Measurements from ENCODE around the gene SUGP1.
"Not testable (repeated sequence)": the region's sequence is repeated elsewhere in the genome, so short reads cannot be mapped to it uniquely, and the experiment has no call there.

Gene SUGP1

GRCh38 chr19:19261350-19262189 is 58.7 kb downstream of the SUGP1 start:
- no peak for DNase-seq

- DNase-seq = no peak
These were observed 59.7 kb downstream of the SUGP1 start for GRCh38 chr19:19260417-19261214.

GRCh38 chr19:19259741-19260140 is 60.6 kb downstream of the SUGP1 start:
- DNase-seq = no peak

GRCh38 chr19:19258589-19259338 is 61.5 kb downstream of the SUGP1 start:
- DNase-seq = no peak

- DNase-seq = no peak
These were observed 62.3 kb downstream of the SUGP1 start for GRCh38 chr19:19257836-19258588.

GRCh38 chr19:19257137-19257536 is 63.2 kb downstream of the SUGP1 start:
- DNase-seq = no peak

- DNase-seq = no peak
These were observed 64.0 kb downstream of the SUGP1 start for GRCh38 chr19:19256072-19256969.

- DNase-seq = not testable (repeated sequence)
These were observed 66.9 kb downstream of the SUGP1 start for GRCh38 chr19:19253409-19253808.

- DNase-seq = no peak
These were observed 70.0 kb downstream of the SUGP1 start for GRCh38 chr19:19250196-19250801.

GRCh38 chr19:19240476-19240875 is 79.8 kb downstream of the SUGP1 start:
- no peak for DNase-seq

GRCh38 chr19:19239675-19240074 is 80.6 kb downstream of the SUGP1 start:
- DNase-seq = no peak

GRCh38 chr19:19238126-19238894 is 82.0 kb downstream of the SUGP1 start:
- no peak for DNase-seq

- DNase-seq = no peak
These were observed 84.1 kb downstream of the SUGP1 start for GRCh38 chr19:19236173-19236572.

- DNase-seq = no peak
These were observed 86.0 kb downstream of the SUGP1 start for GRCh38 chr19:19234220-19234816.

- no peak for DNase-seq
These were observed 88.0 kb downstream of the SUGP1 start for GRCh38 chr19:19232261-19232721.

GRCh38 chr19:19230999-19231398 is 89.3 kb downstream of the SUGP1 start:
- no peak for DNase-seq

GRCh38 chr19:19229701-19230100 is 90.6 kb downstream of the SUGP1 start:
- DNase-seq = no peak

GRCh38 chr19:19227217-19227616 is 93.1 kb downstream of the SUGP1 start:
- no peak for DNase-seq

GRCh38 chr19:19226663-19227062 is 93.6 kb downstream of the SUGP1 start:
- DNase-seq = no peak

GRCh38 chr19:19226204-19226603 is 94.1 kb downstream of the SUGP1 start:
- DNase-seq = no peak
